Right renal pelvis (tissue), 4 donors: ENCODE results near the gene TOLLIP. TPM values are rescaled to one million over a fixed set of nuclear protein-coding genes. Genes with fewer than 3 reads are reported as not detected.

Experiments
- DNase-seq, 4 donors: peaks; one replicate each; pipeline ENCODE4 v3.0.0-alpha.2; 2013; ENCODE audit warnings: low read depth in 4 of 4, low spot score in 3 of 4, missing footprints in 1 of 4
- polyA plus RNA-seq, 4 donors: library from polyadenylated mRNA; unstranded; fragments of 120-200 nt; gene quantifications; one replicate each; pipeline ENCODE4 v1.2.1, GENCODE V29; 2013; ENCODE audit not compliant: insufficient read length in 4 of 4

TOLLIP gene
- polyA plus RNA-seq, 4 donors: 37.7 to 52.6 (median 40.7) TPM

GRCh38 chr11:1285316-1285744, 24.1 kb downstream of the TOLLIP start:
- no peak for DNase-seq

- DNase-seq: no peak
These were observed 25.5 kb downstream of the TOLLIP start for GRCh38 chr11:1283906-1284305.

GRCh38 chr11:1283091-1283511, 26.3 kb downstream of the TOLLIP start:
- no peak for DNase-seq

- DNase-seq: no peak
These were observed 27.5 kb downstream of the TOLLIP start for GRCh38 chr11:1281974-1282365.

- DNase-seq: no peak
These were observed 28.0 kb downstream of the TOLLIP start for GRCh38 chr11:1281326-1281973.

GRCh38 chr11:1280116-1281035, 29.1 kb downstream of the TOLLIP start:
- DNase-seq: no peak

GRCh38 chr11:1279674-1280055, 29.8 kb downstream of the TOLLIP start:
- no peak for DNase-seq

- DNase-seq: no peak
These were observed 30.4 kb downstream of the TOLLIP start for GRCh38 chr11:1278766-1279673.

- DNase-seq: no peak
These were observed 31.4 kb downstream of the TOLLIP start for GRCh38 chr11:1277936-1278512.

GRCh38 chr11:1276866-1277615, 32.4 kb downstream of the TOLLIP start:
- DNase-seq: no peak

- no peak for DNase-seq
These were observed 33.2 kb downstream of the TOLLIP start for GRCh38 chr11:1276041-1276790.

- no peak for DNase-seq
These were observed 34.4 kb downstream of the TOLLIP start for GRCh38 chr11:1275021-1275420.

GRCh38 chr11:1274501-1274900, 34.9 kb downstream of the TOLLIP start:
- DNase-seq: no peak

GRCh38 chr11:1272531-1272930, 36.9 kb downstream of the TOLLIP start:
- DNase-seq: no peak

- DNase-seq: no peak
These were observed 37.5 kb downstream of the TOLLIP start for GRCh38 chr11:1271927-1272326.

- no peak for DNase-seq
These were observed 38.0 kb downstream of the TOLLIP start for GRCh38 chr11:1271406-1271805.

GRCh38 chr11:1271002-1271401, 38.4 kb downstream of the TOLLIP start:
- DNase-seq: no peak

GRCh38 chr11:1270476-1270875, 39.0 kb downstream of the TOLLIP start:
- DNase-seq: no peak

GRCh38 chr11:1269957-1270356, 39.5 kb downstream of the TOLLIP start:
- no peak for DNase-seq
